OCI-LY7 (cell line): ENCODE data around the gene CATSPER1. TPM values are rescaled to one million over a fixed set of nuclear protein-coding genes. Genes with fewer than 3 reads are reported as not detected.

ENCODE experiments used
- BruUV-seq: library from RNA; stranded (reverse); fragments of 400-500 nt; replicated peaks from 2 replicates; lab custom pipeline; 2021; lab: Mats Ljungman, UMichigan
- CTCF ChIA-PET: fragments of 300-600 bp; sonication (Branson Sonifier 250); formaldehyde crosslinking; loops from one replicate; lab custom pipeline; 2022; ENCODE audit warnings: antibody characterized with exemption; ENCODE audit not compliant: unreplicated experiment; lab: Charles Lee
- POLR2A ChIA-PET: fragments of 300-600 bp; sonication (Branson Sonifier 250); formaldehyde crosslinking; loops from one replicate; lab custom pipeline; 2022; ENCODE audit warnings: antibody characterized with exemption; lab: Charles Lee
- DNase-seq: peaks from one replicate; pipeline ENCODE4 v3.0.0-alpha.2; 2015; ENCODE audit warnings: low spot score
- H2AFZ ChIP-seq: fragments of 200-600 bp; sonication (generic), shearing (Covaris generic); 2 replicates; pipeline ENCODE4 v1.6.1; 2014; ENCODE audit warnings: mild to moderate bottlenecking, antibody characterized with exemption, low read length, moderate library complexity
- H3K27ac ChIP-seq: fragments of 200-600 bp; sonication (generic); 2 replicates; pipeline ENCODE4 v1.5.1; 2014; ENCODE audit warnings: mixed run types, low read depth, mild to moderate bottlenecking, moderate library complexity, low read length, inconsistent platforms; ENCODE audit not compliant: poor library complexity, severe bottlenecking
- H3K36me3 ChIP-seq: fragments of 200-600 bp; sonication (generic); 2 replicates; pipeline ENCODE4 v1.6.1; 2014; ENCODE audit warnings: mild to moderate bottlenecking, antibody characterized with exemption, low read length, moderate library complexity, mixed read lengths; ENCODE audit not compliant: insufficient read depth
- H3K4me1 ChIP-seq: fragments of 200-600 bp; sonication (generic); 2 replicates; pipeline ENCODE4 v1.5.1; 2014; ENCODE audit warnings: mild to moderate bottlenecking, low read length; ENCODE audit not compliant: insufficient read depth, poor library complexity, severe bottlenecking
- H3K4me2 ChIP-seq: fragments of 200-600 bp; sonication (generic); 2 replicates; pipeline ENCODE4 v1.6.1; 2014; ENCODE audit warnings: mild to moderate bottlenecking, low read length
- H3K4me3 ChIP-seq: fragments of 200-600 bp; sonication (generic); 2 replicates; pipeline ENCODE4 v1.5.1; 2014; ENCODE audit warnings: mild to moderate bottlenecking, low read depth, low read length; ENCODE audit not compliant: poor library complexity, severe bottlenecking
- H3K79me2 ChIP-seq: fragments of 200-600 bp; sonication (generic); 2 replicates; pipeline ENCODE4 v1.6.1; 2016; ENCODE audit warnings: low read depth, mild to moderate bottlenecking, low read length, moderate library complexity, mixed read lengths; ENCODE audit not compliant: insufficient read depth
- H3K9me2 ChIP-seq: fragments of 200-600 bp; sonication (generic); 2 replicates; pipeline ENCODE4 v1.6.1; 2016; ENCODE audit warnings: mild to moderate bottlenecking, low read length, mixed read lengths; ENCODE audit not compliant: insufficient read depth
- H3K9me3 ChIP-seq: fragments of 200-600 bp; sonication (generic); 2 replicates; pipeline ENCODE4 v1.6.1; 2014; ENCODE audit warnings: mild to moderate bottlenecking, mixed run types, low read length, mixed read lengths
- H4K20me1 ChIP-seq: fragments of 200-600 bp; sonication (generic); 2 replicates; pipeline ENCODE4 v1.6.1; 2014; ENCODE audit warnings: mild to moderate bottlenecking, antibody characterized with exemption, low read length, moderate library complexity, mixed read lengths; ENCODE audit not compliant: insufficient read depth
- EZH2phosphoT487 ChIP-seq: fragments of 200-600 bp; sonication (generic); IDR thresholded peaks from 2 replicates; pipeline ENCODE4 v1.6.1; 2018; ENCODE audit warnings: low read depth, borderline replicate concordance, mild to moderate bottlenecking, mixed run types, antibody characterized with exemption, low read length, moderate library complexity, mixed read lengths
- intact Hi-C: fragments of 100-400 bp; cut with micrococcal nuclease; formaldehyde crosslinking; loops from one replicate; pipeline ENCODE4 v1.10.0; 2022; ENCODE audit not compliant: unreplicated experiment
- total RNA-seq, 2 experiments: library from RNA; depleted of rRNA in 1 of 2; stranded (reverse); fragments of >200 nt in 1 of 2; shearing (Covaris generic) in 1 of 2; gene quantifications; 2 replicates each; pipeline ENCODE4 v1.2.3, GENCODE V29; 2014 to 2022
- TF ChIP-seq, protein P1 (sequence below): fragments of 200-600 bp; sonication (generic); conservative IDR thresholded peaks from 2 replicates; pipeline ENCODE4 v1.5.1; 2014; ENCODE audit warnings: mild to moderate bottlenecking, antibody characterized with exemption, low read length, moderate library complexity, mixed read lengths

Gene CATSPER1
- total RNA-seq, 2 experiments from 2014 or later, result not detected

DNA sequence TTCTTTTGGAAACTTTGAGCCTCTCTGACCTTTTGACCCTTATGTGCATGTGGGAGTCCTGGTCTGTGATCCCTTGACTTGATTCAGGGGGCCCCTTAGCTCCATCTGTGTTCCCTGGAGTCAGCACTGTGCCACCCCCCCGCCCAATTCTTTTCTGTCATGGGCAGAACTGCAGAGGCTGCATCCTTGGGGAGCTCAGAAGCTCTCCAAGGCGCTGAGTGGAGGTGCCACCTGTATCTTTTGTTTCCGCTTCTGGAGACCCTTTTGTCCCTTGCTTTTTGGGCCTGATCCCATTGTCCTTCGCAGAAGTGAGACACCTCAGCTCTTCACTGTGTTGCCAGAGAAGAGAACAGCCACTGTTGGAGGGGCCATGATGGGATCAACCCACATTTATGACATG lies 41.4 kb upstream of the CATSPER1 start:
- Histone ChIP-seq H3K4me3 (no peak overlapping the region), H3K9me3 (0 out of 2 replicates have a peak, but pooled peaks cover 5% of the 10 kb centered on the region), H3K4me2 (no peak overlapping the region), H3K36me3 (peaks cover 69% of the 10 kb centered on the region), H3K9me2 (no peaks in the 10 kb centered on the region), H3K27ac (no peak overlapping the region), H3K79me2 (peaks cover 23% of the 10 kb centered on the region; the same call in 1 of the 2 replicates), H3K4me1 (peaks cover 37% of the 10 kb centered on the region), H2AFZ (no peak overlapping the region), H4K20me1 (no peaks in the 10 kb centered on the region)
- ChIA-PET CTCF (interaction anchor here (1.1 kb wide), 1 partner anchor 10 kb away, joined by 4 read pairs; no protein-coding TSS in a partner anchor), POLR2A (interaction anchor here (0.5 to 2.7 kb wide), 2 partner anchors 16 to 105 kb away, joined by 6 to 11 read pairs; partner anchors contain the start of gene SF3B2)
- TF ChIP-seq EZH2phosphoT487, result no peak
- TF ChIP-seq, protein P1, sequence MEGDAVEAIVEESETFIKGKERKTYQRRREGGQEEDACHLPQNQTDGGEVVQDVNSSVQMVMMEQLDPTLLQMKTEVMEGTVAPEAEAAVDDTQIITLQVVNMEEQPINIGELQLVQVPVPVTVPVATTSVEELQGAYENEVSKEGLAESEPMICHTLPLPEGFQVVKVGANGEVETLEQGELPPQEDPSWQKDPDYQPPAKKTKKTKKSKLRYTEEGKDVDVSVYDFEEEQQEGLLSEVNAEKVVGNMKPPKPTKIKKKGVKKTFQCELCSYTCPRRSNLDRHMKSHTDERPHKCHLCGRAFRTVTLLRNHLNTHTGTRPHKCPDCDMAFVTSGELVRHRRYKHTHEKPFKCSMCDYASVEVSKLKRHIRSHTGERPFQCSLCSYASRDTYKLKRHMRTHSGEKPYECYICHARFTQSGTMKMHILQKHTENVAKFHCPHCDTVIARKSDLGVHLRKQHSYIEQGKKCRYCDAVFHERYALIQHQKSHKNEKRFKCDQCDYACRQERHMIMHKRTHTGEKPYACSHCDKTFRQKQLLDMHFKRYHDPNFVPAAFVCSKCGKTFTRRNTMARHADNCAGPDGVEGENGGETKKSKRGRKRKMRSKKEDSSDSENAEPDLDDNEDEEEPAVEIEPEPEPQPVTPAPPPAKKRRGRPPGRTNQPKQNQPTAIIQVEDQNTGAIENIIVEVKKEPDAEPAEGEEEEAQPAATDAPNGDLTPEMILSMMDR, result no peak
- intact Hi-C loops, result loop anchor here (1.0 kb wide), 1 partner anchor 67 kb away; no protein-coding TSS in a partner anchor
- no peak for DNase-seq
- no TSS peak for BruUV-seq

DNA sequence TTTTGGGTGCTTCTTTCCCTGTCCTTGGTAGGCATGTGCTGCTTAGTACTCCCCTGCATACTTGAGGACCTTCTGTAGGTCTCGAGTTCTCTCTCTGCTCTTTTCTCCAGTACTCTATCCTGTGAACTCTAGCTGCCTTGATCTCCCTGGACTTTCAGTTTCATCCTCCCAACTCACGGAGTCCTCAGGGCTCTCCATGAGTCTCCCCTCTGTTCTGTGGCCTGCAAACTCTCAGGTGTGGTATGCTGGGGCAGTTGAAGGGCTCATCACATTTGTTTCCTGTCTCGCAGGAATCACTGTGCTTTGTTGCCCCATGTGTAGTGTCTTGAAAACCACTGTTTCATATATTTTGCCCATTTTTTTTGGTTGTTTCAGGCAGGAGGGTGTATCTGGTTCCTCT lies 40.5 kb upstream of the CATSPER1 start:
- H3K4me2 ChIP-seq, result no peak overlapping the region

More for the DNA sequence above, 40.5 kb upstream of the CATSPER1 start:
- H3K27ac ChIP-seq, result peak overlapping the region; percentile 26
- BruUV-seq, result no TSS peak
- ChIA-PET CTCF (interaction anchor here (1.1 kb wide), 1 partner anchor 9 kb away, joined by 4 read pairs; no protein-coding TSS in a partner anchor), POLR2A (interaction anchor here (0.5 to 2.7 kb wide), 3 partner anchors 15 to 132 kb away, joined by 3 to 11 read pairs (median 6); partner anchors contain the start of gene SF3B2)
- intact Hi-C loops, result no loop called here
- no peak for DNase-seq
- H3K9me3 ChIP-seq, result 0 out of 2 replicates have a peak, but pooled peaks cover 5% of the 10 kb centered on the region
- TF ChIP-seq, protein P1, result no peak
- TF ChIP-seq EZH2phosphoT487, result no peak
- peaks cover 76% of the 10 kb centered on the region for H3K36me3 ChIP-seq
- no peak overlapping the region for H3K4me3 ChIP-seq
- no peaks in the 10 kb centered on the region for H4K20me1 ChIP-seq
- peaks cover 28% of the 10 kb centered on the region for H3K4me1 ChIP-seq
- no peaks in the 10 kb centered on the region for H3K9me2 ChIP-seq
- H2AFZ ChIP-seq, result no peak overlapping the region
- H3K79me2 ChIP-seq, result peaks cover 17% of the 10 kb centered on the region; the same call in 1 of the 2 replicates
